ENCODE data around the gene LAMTOR4.

Gene LAMTOR4

GRCh38 chr7:100160067-100160466 lies 11.3 kb downstream of the LAMTOR4 start:
- Histone ChIP-seq H3K9me3 (ENCODE audit: insufficient read depth, low read length) (no peaks in the 10 kb centered on the region), H3K4me3 (ENCODE audit: insufficient read length, low read depth) (no peak overlapping the region), H3K27me3 (ENCODE audit: insufficient read depth, insufficient read length) (no peaks in the 10 kb centered on the region), H3K36me3 (ENCODE audit: insufficient read depth, insufficient read length, low read length) (peaks cover 23% of the 10 kb centered on the region), H3K4me1 (ENCODE audit: insufficient read depth, insufficient read length) (peaks cover 23% of the 10 kb centered on the region), H3K9ac (ENCODE audit: insufficient read length, low read depth) (no peak overlapping the region)
- DNase-seq (ENCODE audit: low read depth, low spot score) = no peak
- no peak for TF ChIP-seq YY1 (IDR thresholded peaks at IDR 0.05; ENCODE audit: insufficient read depth, insufficient read length)
- TF ChIP-seq ZNF274 (IDR thresholded peaks at IDR 0.05; ENCODE audit: low read depth, low read length) = no peak
- no peak for TF ChIP-seq SUZ12 (IDR thresholded peaks at IDR 0.05; ENCODE audit: extremely low read depth, insufficient read depth, insufficient read length)

- H3K9me3 ChIP-seq (ENCODE audit: insufficient read depth, low read length) = no peaks in the 10 kb centered on the region
- peaks cover 13% of the 10 kb centered on the region for H3K27me3 ChIP-seq (ENCODE audit: insufficient read depth, insufficient read length)
- no peak for DNase-seq (ENCODE audit: low read depth, low spot score)
- peaks cover 12% of the 10 kb centered on the region for H3K4me1 ChIP-seq (ENCODE audit: insufficient read depth, insufficient read length)
- H3K4me3 ChIP-seq (ENCODE audit: insufficient read length, low read depth) = no peak overlapping the region
- H3K9ac ChIP-seq (ENCODE audit: insufficient read length, low read depth) = peak overlapping the region; percentile 5
- peaks cover 2% of the 10 kb centered on the region for H3K36me3 ChIP-seq (ENCODE audit: insufficient read depth, insufficient read length, low read length)
- TF ChIP-seq ZNF274 (IDR thresholded peaks at IDR 0.05; ENCODE audit: low read depth, low read length) (no peak), SUZ12 (IDR thresholded peaks at IDR 0.05; ENCODE audit: extremely low read depth, insufficient read depth, insufficient read length) (no peak)
These were observed 14.4 kb downstream of the LAMTOR4 start for GRCh38 chr7:100163006-100163531.

GRCh38 chr7:100163871-100164270 lies 15.2 kb downstream of the LAMTOR4 start:
- H3K4me1 ChIP-seq (ENCODE audit: insufficient read depth, insufficient read length) = peaks cover 12% of the 10 kb centered on the region
- H3K9me3 ChIP-seq (ENCODE audit: insufficient read depth, low read length) = no peaks in the 10 kb centered on the region
- H3K9ac ChIP-seq (ENCODE audit: insufficient read length, low read depth) = no peak overlapping the region
- no peak for TF ChIP-seq SUZ12 (IDR thresholded peaks at IDR 0.05; ENCODE audit: extremely low read depth, insufficient read depth, insufficient read length)
- TF ChIP-seq YY1 (IDR thresholded peaks at IDR 0.05; ENCODE audit: insufficient read depth, insufficient read length) = no peak
- TF ChIP-seq ZNF274 (IDR thresholded peaks at IDR 0.05; ENCODE audit: low read depth, low read length) = no peak
- H3K36me3 ChIP-seq (ENCODE audit: insufficient read depth, insufficient read length, low read length) = peaks cover 2% of the 10 kb centered on the region
- DNase-seq (ENCODE audit: low read depth, low spot score) = no peak
- peaks cover 13% of the 10 kb centered on the region for H3K27me3 ChIP-seq (ENCODE audit: insufficient read depth, insufficient read length)
- H3K4me3 ChIP-seq (ENCODE audit: insufficient read length, low read depth) = no peak overlapping the region

GRCh38 chr7:100166317-100166940 lies 17.7 kb downstream of the LAMTOR4 start:
- Histone ChIP-seq H3K9me3 (ENCODE audit: insufficient read depth, low read length) (no peaks in the 10 kb centered on the region), H3K36me3 (ENCODE audit: insufficient read depth, insufficient read length, low read length) (peaks cover 2% of the 10 kb centered on the region), H3K4me1 (ENCODE audit: insufficient read depth, insufficient read length) (peaks cover 17% of the 10 kb centered on the region), H3K9ac (ENCODE audit: insufficient read length, low read depth) (no peak overlapping the region), H3K4me3 (ENCODE audit: insufficient read length, low read depth) (no peak overlapping the region), H3K27me3 (ENCODE audit: insufficient read depth, insufficient read length) (peaks cover 13% of the 10 kb centered on the region)
- DNase-seq (ENCODE audit: low read depth, low spot score) = no peak
- TF ChIP-seq SUZ12 (IDR thresholded peaks at IDR 0.05; ENCODE audit: extremely low read depth, insufficient read depth, insufficient read length) (no peak), ZNF274 (IDR thresholded peaks at IDR 0.05; ENCODE audit: low read depth, low read length) (no peak), YY1 (IDR thresholded peaks at IDR 0.05; ENCODE audit: insufficient read depth, insufficient read length) (no peak)

GRCh38 chr7:100166970-100167911 lies 18.5 kb downstream of the LAMTOR4 start:
- Histone ChIP-seq H3K36me3 (ENCODE audit: insufficient read depth, insufficient read length, low read length) (peaks cover 2% of the 10 kb centered on the region), H3K9me3 (ENCODE audit: insufficient read depth, low read length) (no peaks in the 10 kb centered on the region), H3K4me3 (ENCODE audit: insufficient read length, low read depth) (peak overlapping the region; percentile 45), H3K27me3 (ENCODE audit: insufficient read depth, insufficient read length) (peaks cover 13% of the 10 kb centered on the region), H3K4me1 (ENCODE audit: insufficient read depth, insufficient read length) (peaks cover 17% of the 10 kb centered on the region), H3K9ac (ENCODE audit: insufficient read length, low read depth) (peak overlapping the region; percentile 32)
- no peak for DNase-seq (ENCODE audit: low read depth, low spot score)
- TF ChIP-seq YY1 (IDR thresholded peaks at IDR 0.05; ENCODE audit: insufficient read depth, insufficient read length) (no peak), ZNF274 (IDR thresholded peaks at IDR 0.05; ENCODE audit: low read depth, low read length) (no peak), SUZ12 (IDR thresholded peaks at IDR 0.05; ENCODE audit: extremely low read depth, insufficient read depth, insufficient read length) (no peak)

DNA sequence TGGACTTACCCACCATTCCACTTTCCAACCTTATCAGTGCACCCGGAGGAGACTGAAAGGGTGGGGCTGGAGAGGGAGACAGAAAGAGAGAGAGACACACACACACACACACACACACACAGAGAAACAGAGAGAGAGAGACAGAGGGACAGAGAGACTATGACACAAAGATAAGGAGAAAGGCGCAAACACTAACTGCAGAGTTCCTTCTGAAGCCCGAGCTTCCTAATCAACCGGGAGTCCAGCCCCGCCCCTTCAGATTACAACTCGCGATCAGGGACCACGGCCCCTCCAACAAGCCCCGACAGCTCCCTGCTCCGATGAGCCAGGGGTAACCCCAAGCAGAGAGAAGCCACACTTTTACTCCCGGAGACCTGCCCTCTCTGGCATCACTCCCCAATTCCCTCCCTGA lies 19.2 kb downstream of the LAMTOR4 start:
- TF ChIP-seq SUZ12 (IDR thresholded peaks at IDR 0.05; ENCODE audit: extremely low read depth, insufficient read depth, insufficient read length) = no peak
- TF ChIP-seq YY1 (IDR thresholded peaks at IDR 0.05; ENCODE audit: insufficient read depth, insufficient read length) = no peak
- no peak for TF ChIP-seq ZNF274 (IDR thresholded peaks at IDR 0.05; ENCODE audit: low read depth, low read length)
- Histone ChIP-seq H3K27me3 (ENCODE audit: insufficient read depth, insufficient read length) (peaks cover 13% of the 10 kb centered on the region), H3K4me3 (ENCODE audit: insufficient read length, low read depth) (peak overlapping the region; percentile 45), H3K9me3 (ENCODE audit: insufficient read depth, low read length) (no peaks in the 10 kb centered on the region), H3K9ac (ENCODE audit: insufficient read length, low read depth) (peak overlapping the region; percentile 70), H3K4me1 (ENCODE audit: insufficient read depth, insufficient read length) (peaks cover 15% of the 10 kb centered on the region), H3K36me3 (ENCODE audit: insufficient read depth, insufficient read length, low read length) (peaks cover 2% of the 10 kb centered on the region)
- DNase-seq (ENCODE audit: low read depth, low spot score) = no peak
